Type B pancreatic cell (in vitro differentiated cells): ENCODE data around the gene GATA6. TPM values are rescaled to one million over a fixed set of nuclear protein-coding genes. Genes with fewer than 3 reads are reported as not detected.
A peak's percentile ranks its signal among the peaks of the same experiment; 100 is the strongest.

Experiments used
- DNase-seq: peaks from one replicate; pipeline ENCODE4 v3.0.0; 2021; ENCODE audit warnings: mixed read lengths; ENCODE audit not compliant: unreplicated experiment; ENCODE audit errors: extremely low spot score
- H3K27ac Mint-ChIP-seq: 2 replicates; pipeline ENCODE4 v1.8.0; 2021; ENCODE audit warnings: mild to moderate bottlenecking, mixed read lengths
- H3K27me3 Mint-ChIP-seq: 2 replicates; pipeline ENCODE4 v1.8.0; 2021; ENCODE audit warnings: mixed read lengths
- H3K36me3 Mint-ChIP-seq: 2 replicates; pipeline ENCODE4 v1.8.0; 2021; ENCODE audit warnings: mixed read lengths
- H3K4me1 Mint-ChIP-seq: one replicate; pipeline ENCODE4 v1.8.0; 2021; ENCODE audit warnings: mixed read lengths; ENCODE audit not compliant: unreplicated experiment
- H3K4me3 Mint-ChIP-seq: 2 replicates; pipeline ENCODE4 v1.8.0; 2021; ENCODE audit warnings: mild to moderate bottlenecking, mixed read lengths
- H3K9me3 Mint-ChIP-seq: 2 replicates; pipeline ENCODE4 v1.8.0; 2021; ENCODE audit warnings: mixed read lengths
- total RNA-seq: library from RNA; stranded (reverse); gene quantifications from 2 replicates; pipeline ENCODE4 v1.2.1, GENCODE V29; 2021; ENCODE audit warnings: low replicate concordance
- TF ChIP-seq, protein P1 (sequence below): fragments of 200-600 bp; sonication (generic); conservative IDR thresholded peaks from 2 replicates; pipeline ENCODE4 v1.5.0; 2021; ENCODE audit warnings: antibody characterized with exemption, mild to moderate bottlenecking

The GATA6 gene
- total RNA-seq, 1 donor from 2014 or later: 37.7 TPM

- Mint-ChIP-seq H3K9me3 (no peaks in the 10 kb centered on the region), H3K4me3 (no peak overlapping the region), H3K36me3 (peaks cover 9% of the 10 kb centered on the region)
Measured at GRCh38 chr18:22204214-22204536, 34.8 kb downstream of the GATA6 start.

DNA sequence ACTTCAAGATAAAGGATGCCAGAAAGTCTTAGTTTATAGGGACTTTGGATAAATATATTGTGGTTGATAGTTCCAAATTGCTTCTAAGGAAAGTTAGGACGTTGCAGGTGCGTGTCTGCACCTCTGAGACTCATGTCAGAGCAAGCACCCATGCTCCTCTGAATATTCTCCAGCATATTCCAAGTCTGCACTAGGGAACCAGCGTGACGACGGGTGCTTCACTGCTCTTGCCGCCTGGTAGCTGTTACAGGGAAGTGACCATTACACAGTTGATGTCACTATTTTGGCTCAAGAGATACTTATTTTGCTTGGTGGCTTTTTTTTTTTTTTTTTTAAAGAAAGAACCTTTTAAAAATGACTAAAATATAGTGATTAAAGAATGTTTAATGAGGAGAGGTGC lies 35.6 kb downstream of the GATA6 start:
- H3K27ac Mint-ChIP-seq: peak overlapping the region; percentile 60
- peaks cover 16% of the 10 kb centered on the region for H3K4me1 Mint-ChIP-seq
- TF ChIP-seq, protein P1, sequence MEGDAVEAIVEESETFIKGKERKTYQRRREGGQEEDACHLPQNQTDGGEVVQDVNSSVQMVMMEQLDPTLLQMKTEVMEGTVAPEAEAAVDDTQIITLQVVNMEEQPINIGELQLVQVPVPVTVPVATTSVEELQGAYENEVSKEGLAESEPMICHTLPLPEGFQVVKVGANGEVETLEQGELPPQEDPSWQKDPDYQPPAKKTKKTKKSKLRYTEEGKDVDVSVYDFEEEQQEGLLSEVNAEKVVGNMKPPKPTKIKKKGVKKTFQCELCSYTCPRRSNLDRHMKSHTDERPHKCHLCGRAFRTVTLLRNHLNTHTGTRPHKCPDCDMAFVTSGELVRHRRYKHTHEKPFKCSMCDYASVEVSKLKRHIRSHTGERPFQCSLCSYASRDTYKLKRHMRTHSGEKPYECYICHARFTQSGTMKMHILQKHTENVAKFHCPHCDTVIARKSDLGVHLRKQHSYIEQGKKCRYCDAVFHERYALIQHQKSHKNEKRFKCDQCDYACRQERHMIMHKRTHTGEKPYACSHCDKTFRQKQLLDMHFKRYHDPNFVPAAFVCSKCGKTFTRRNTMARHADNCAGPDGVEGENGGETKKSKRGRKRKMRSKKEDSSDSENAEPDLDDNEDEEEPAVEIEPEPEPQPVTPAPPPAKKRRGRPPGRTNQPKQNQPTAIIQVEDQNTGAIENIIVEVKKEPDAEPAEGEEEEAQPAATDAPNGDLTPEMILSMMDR: no peak
- H3K27me3 Mint-ChIP-seq: peaks cover 11% of the 10 kb centered on the region
- no peaks in the 10 kb centered on the region for H3K9me3 Mint-ChIP-seq
- peaks cover 9% of the 10 kb centered on the region for H3K36me3 Mint-ChIP-seq
- no peak overlapping the region for H3K4me3 Mint-ChIP-seq
- DNase-seq: no peak

More at GRCh38 chr18:22204214-22204536, 34.8 kb downstream of the GATA6 start:
- H3K27ac Mint-ChIP-seq: peak overlapping the region; percentile 60
- TF ChIP-seq, protein P1: no peak
- DNase-seq: no peak
- peaks cover 11% of the 10 kb centered on the region for H3K27me3 Mint-ChIP-seq
- H3K4me1 Mint-ChIP-seq: peaks cover 16% of the 10 kb centered on the region

DNA sequence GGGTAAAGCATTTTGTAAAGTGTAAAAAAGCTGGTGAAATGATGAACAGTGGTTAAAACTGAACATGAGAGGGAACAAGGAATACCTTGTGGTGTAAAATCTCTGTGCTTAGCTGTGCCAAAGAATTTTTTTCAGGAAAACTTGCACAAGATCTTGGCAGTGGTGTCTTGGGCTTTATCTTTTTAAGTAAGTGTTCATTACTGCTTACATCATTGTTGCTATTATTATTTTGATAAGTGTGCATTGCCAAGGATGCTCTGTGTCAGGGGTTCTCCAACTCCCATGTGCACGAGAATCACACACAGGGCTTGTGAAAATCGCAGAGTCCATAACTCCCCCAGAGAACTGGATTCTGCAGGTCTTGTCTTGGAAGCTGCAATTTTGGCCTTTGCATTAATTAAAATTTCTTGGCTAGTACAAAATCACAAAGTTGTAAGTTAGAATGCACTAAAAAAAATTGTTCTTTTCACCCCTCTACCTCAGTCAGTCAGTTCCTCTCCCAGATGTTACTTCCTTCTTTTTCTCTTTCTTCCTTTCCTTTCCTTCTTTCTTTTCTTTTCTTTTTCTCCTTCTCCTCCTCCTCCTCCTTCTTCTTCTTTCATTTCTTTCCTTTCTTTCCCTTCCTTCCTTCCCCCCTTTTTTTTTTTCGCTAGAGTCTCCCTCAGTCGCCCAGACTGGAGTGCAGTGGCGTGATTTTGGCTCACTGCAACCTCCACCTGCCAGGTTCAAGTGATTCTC lies 37.8 kb downstream of the GATA6 start:
- no peak overlapping the region for H3K27ac Mint-ChIP-seq
- TF ChIP-seq, protein P1: no peak
- H3K4me3 Mint-ChIP-seq: no peak overlapping the region
- H3K4me1 Mint-ChIP-seq: peaks cover 16% of the 10 kb centered on the region
- peaks cover 5% of the 10 kb centered on the region for H3K36me3 Mint-ChIP-seq
- peaks cover 11% of the 10 kb centered on the region for H3K27me3 Mint-ChIP-seq
- no peak for DNase-seq
- no peaks in the 10 kb centered on the region for H3K9me3 Mint-ChIP-seq

GRCh38 chr18:22210311-22210754 lies 40.9 kb downstream of the GATA6 start:
- peak overlapping the region; percentile 35 for H3K27ac Mint-ChIP-seq
- H3K36me3 Mint-ChIP-seq: no peaks in the 10 kb centered on the region
- H3K9me3 Mint-ChIP-seq: no peaks in the 10 kb centered on the region
- TF ChIP-seq, protein P1: no peak
- DNase-seq: no peak
- peaks cover 6% of the 10 kb centered on the region for H3K27me3 Mint-ChIP-seq
- no peak overlapping the region for H3K4me3 Mint-ChIP-seq
- H3K4me1 Mint-ChIP-seq: peaks cover 6% of the 10 kb centered on the region

DNA sequence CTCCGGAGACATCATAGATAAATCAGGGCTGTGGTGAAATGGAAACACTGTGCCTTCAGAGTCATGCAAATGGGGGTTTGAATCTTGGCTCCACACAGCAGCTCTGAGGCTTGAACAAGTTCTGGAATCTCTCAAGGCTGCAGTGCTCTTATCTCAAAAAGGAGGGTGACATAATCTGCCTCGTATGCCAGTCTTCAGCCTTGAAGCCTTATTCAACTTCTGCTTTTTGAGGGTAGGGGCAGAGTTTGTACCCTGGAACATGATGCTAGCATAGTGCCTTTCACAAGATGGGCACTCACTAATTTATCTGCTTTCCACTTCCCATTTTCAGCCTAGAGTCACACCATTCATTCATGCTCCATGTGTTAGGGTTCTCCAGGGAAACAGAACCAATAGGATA lies 42.3 kb downstream of the GATA6 start:
- no peak for DNase-seq
- Mint-ChIP-seq H3K27me3 (peaks cover 6% of the 10 kb centered on the region), H3K4me3 (no peak overlapping the region), H3K9me3 (no peaks in the 10 kb centered on the region), H3K36me3 (no peaks in the 10 kb centered on the region), H3K4me1 (peaks cover 6% of the 10 kb centered on the region), H3K27ac (no peak overlapping the region)
- TF ChIP-seq, protein P1: no peak
